B cell (primary cell): ENCODE results near the gene ERVK3-1. TPM values are rescaled to one million over a fixed set of nuclear protein-coding genes. Genes with fewer than 3 reads are reported as not detected.
A peak's percentile ranks its signal among the peaks of the same experiment; 100 is the strongest.

Experiments used
- ATAC-seq: fragments of 200-7000 bp; cut with Tn5 transposase; one replicate; pipeline ENCODE4 v1.10.0; 2021; ENCODE audit warnings: low read depth, mild to moderate bottlenecking, moderate number of reproducible peaks, moderate library complexity
- CTCF ChIA-PET: fragments of 350-600 bp; sonication (Branson Sonifier 250); formaldehyde crosslinking; loops from one replicate; lab custom pipeline; 2021; ENCODE audit warnings: antibody characterized with exemption, inconsistent platforms; lab: Charles Lee
- POLR2A ChIA-PET: fragments of 350-600 bp; sonication (Branson Sonifier 250); formaldehyde crosslinking; loops from one replicate; lab custom pipeline; 2021; ENCODE audit warnings: antibody characterized with exemption; lab: Charles Lee
- DNase-seq: peaks from one replicate; pipeline ENCODE4 v3.0.0; 2013
- H2AFZ ChIP-seq: 2 replicates; pipeline ENCODE4 v1.6.1; 2012; ENCODE audit warnings: mild to moderate bottlenecking, low read depth, low read length; ENCODE audit not compliant: insufficient read depth, poor library complexity, severe bottlenecking
- H3K27ac ChIP-seq, 2 donors: 1 replicate in 1 of 2; 2 replicates in 1 of 2; pipeline ENCODE4 v1.5.1; 2012 to 2013; ENCODE audit warnings: low read length in 2 of 2, mild to moderate bottlenecking in 2 of 2, moderate library complexity in 1 of 2
- H3K27me3 ChIP-seq, 4 experiments: fragments of 200-600 bp in 1 of 4; sonication (generic) in 1 of 4; replicated peaks in 1 of 4; 1 replicate in 2 of 4; 2 replicates in 2 of 4; pipeline versions ENCODE4 v1.6.1 to v1.7.0; 2013 to 2016; ENCODE audit warnings: low read length in 3 of 4, mild to moderate bottlenecking in 2 of 4, mixed read lengths in 1 of 4, moderate library complexity in 1 of 4; ENCODE audit not compliant: insufficient read depth in 4 of 4, control insufficient read depth in 3 of 4; ENCODE audit errors: control extremely low read depth in 1 of 4
- H3K36me3 ChIP-seq, 2 experiments: replicated peaks in 1 of 2; 1 replicate in 1 of 2; 2 replicates in 1 of 2; pipeline versions ENCODE4 v1.6.1 to v1.7.1; 2013; ENCODE audit warnings: low read length in 1 of 2; ENCODE audit not compliant: insufficient read depth in 2 of 2, control insufficient read depth in 1 of 2; ENCODE audit errors: control extremely low read depth in 1 of 2, extremely low read depth in 1 of 2
- H3K4me1 ChIP-seq, 2 donors: fragments of 200-600 bp in 1 of 2; sonication (generic) in 1 of 2; 1 replicate in 1 of 2; 2 replicates in 1 of 2; pipeline versions ENCODE4 v1.5.1 to v1.6.1; 2013 to 2017; ENCODE audit warnings: low read length in 2 of 2; ENCODE audit not compliant: control insufficient read depth in 2 of 2, insufficient read depth in 2 of 2
- H3K4me2 ChIP-seq: replicated peaks from 2 replicates; pipeline ENCODE3; 2012; ENCODE audit warnings: mild to moderate bottlenecking, low read depth, low read length; ENCODE audit not compliant: poor library complexity, severe bottlenecking
- H3K4me3 ChIP-seq, 5 experiments: fragments of 200-600 bp in 1 of 5; sonication (generic) in 1 of 5; 1 replicate in 3 of 5; 2 replicates in 2 of 5; pipeline versions ENCODE4 v1.5.1 to v1.7.0; 2011 to 2016; ENCODE audit warnings: low read length in 4 of 5, mild to moderate bottlenecking in 4 of 5, low read depth in 2 of 5, control low read depth in 1 of 5, moderate library complexity in 1 of 5; ENCODE audit not compliant: insufficient read depth in 1 of 5; ENCODE audit errors: control extremely low read depth in 1 of 5, extremely low read depth in 1 of 5
- H3K79me2 ChIP-seq: fragments of 200-600 bp; sonication (generic); one replicate; pipeline ENCODE4 v1.6.0; 2016; ENCODE audit warnings: low read length; ENCODE audit not compliant: control insufficient read depth, insufficient read depth
- H3K9ac ChIP-seq: fragments of 200-600 bp; sonication (generic); 2 replicates; pipeline ENCODE4 v1.6.1; 2017; ENCODE audit warnings: mild to moderate bottlenecking, low read length, moderate library complexity
- H3K9me3 ChIP-seq, 3 donors: one replicate each; pipeline versions ENCODE4 v1.6.1 to v1.7.1; 2013; ENCODE audit warnings: low read length in 2 of 3; ENCODE audit not compliant: control insufficient read depth in 2 of 3, insufficient read depth in 1 of 3; ENCODE audit errors: control extremely low read depth in 1 of 3
- H4K20me1 ChIP-seq: 2 replicates; pipeline ENCODE4 v1.6.0; 2012; ENCODE audit warnings: mild to moderate bottlenecking, low read length; ENCODE audit not compliant: insufficient read depth, control insufficient read depth, poor library complexity, severe bottlenecking
- H3K27ac Mint-ChIP-seq: one replicate; pipeline ENCODE4 v1.8.0; 2021; ENCODE audit warnings: mixed read lengths
- H3K27me3 Mint-ChIP-seq: one replicate; pipeline ENCODE4 v1.8.0; 2021; ENCODE audit warnings: mixed read lengths
- H3K4me1 Mint-ChIP-seq: one replicate; pipeline ENCODE4 v1.8.0; 2021; ENCODE audit warnings: mixed read lengths
- H3K4me3 Mint-ChIP-seq: one replicate; pipeline ENCODE4 v1.8.0; 2021; ENCODE audit warnings: mixed read lengths
- H3K9me3 Mint-ChIP-seq: one replicate; pipeline ENCODE4 v1.8.0; 2022; ENCODE audit warnings: mixed read lengths; ENCODE audit not compliant: insufficient read depth
- CTCF ChIP-seq: fragments of 200-600 bp; IDR thresholded peaks from one replicate; pipeline ENCODE4 v1.8.0; 2022; ENCODE audit warnings: antibody characterized with exemption, mild to moderate bottlenecking
- EZH2 ChIP-seq: IDR thresholded peaks from 2 replicates; pipeline ENCODE4 v1.6.1; 2012; ENCODE audit warnings: borderline replicate concordance, low read depth, mild to moderate bottlenecking, moderate library complexity, low read length; ENCODE audit not compliant: insufficient read depth, poor library complexity, severe bottlenecking
- whole genome bisulfite sequencing: methylation state at CpG from one replicate; pipeline ENCODE4 v1.1.5; 2013; ENCODE audit warnings: missing lambda C conversion rate; ENCODE audit not compliant: insufficient coverage; 5-methylcytosine and 5-hydroxymethylcytosine counted together
- intact Hi-C: fragments of 100-400 bp; cut with micrococcal nuclease; formaldehyde crosslinking; loops from one replicate; pipeline ENCODE4 v1.10.0; 2022
- polyA plus RNA-seq: library from polyadenylated mRNA; depleted of rRNA; stranded (reverse); fragments of >200 nt; gene quantifications from 2 replicates; pipeline ENCODE4 v1.2.3, GENCODE V29; 2012
- total RNA-seq, 2 donors: library from RNA; stranded (reverse); fragments of 120-200 nt in 1 of 2; gene quantifications; 1 replicate in 1 of 2; 2 replicates in 1 of 2; pipeline versions ENCODE4 v1.2.3 to v1.2.4, GENCODE V29; 2013 to 2022

Gene ERVK3-1
- total and polyA plus RNA-seq, 2 donors (not counting 1 experiment from before 2014, with no cell fraction given): 79.0 to 80.7 TPM

- H3K4me3 Mint-ChIP-seq: no peak overlapping the region
- Histone ChIP-seq H3K4me3 (peak overlapping the region in 1 of 5 experiments; percentile 6), H3K9ac (peak overlapping the region; percentile 26), H4K20me1 (no peaks in the 10 kb centered on the region), H3K36me3 (peaks cover 6 to 36% of the 10 kb centered on the region in 2 experiments), H2AFZ (no peak overlapping the region), H3K27ac (no peak overlapping the region), H3K27me3 (no peaks in the 10 kb centered on the region), H3K4me2 (no peak overlapping the region), H3K4me1 (no peaks in the 10 kb centered on the region), H3K9me3 (peaks cover 14 to 98% (median 93%) of the 10 kb centered on the region in 3 donors), H3K79me2 (no peaks in the 10 kb centered on the region)
- H3K27ac Mint-ChIP-seq: no peak overlapping the region
- POLR2A ChIA-PET: no interaction called here
- 98% methylated on average over 5 of the region's 7 CpGs for WGBS
- ATAC-seq: no peak
- no peaks in the 10 kb centered on the region for H3K27me3 Mint-ChIP-seq
- peaks cover 9% of the 10 kb centered on the region for H3K9me3 Mint-ChIP-seq
- H3K4me1 Mint-ChIP-seq: no peaks in the 10 kb centered on the region
- intact Hi-C loops: no loop called here
- TF ChIP-seq EZH2 (no peak), CTCF (no peak)
- CTCF ChIA-PET: no interaction called here
- DNase-seq: no peak
Observed at GRCh38 chr19:58262922-58263296, 42.3 kb upstream of the ERVK3-1 start.

- no peak for ATAC-seq
- Histone ChIP-seq H3K36me3 (peaks cover 6 to 28% of the 10 kb centered on the region in 2 experiments), H3K9me3 (peaks cover 20 to 98% (median 88%) of the 10 kb centered on the region in 3 donors), H3K4me2 (no peak overlapping the region), H3K4me1 (no peaks in the 10 kb centered on the region), H3K27ac (no peak overlapping the region), H3K79me2 (no peaks in the 10 kb centered on the region), H4K20me1 (no peaks in the 10 kb centered on the region), H3K27me3 (no peaks in the 10 kb centered on the region), H3K4me3 (no peak overlapping the region), H3K9ac (no peak overlapping the region), H2AFZ (no peak overlapping the region)
- no peaks in the 10 kb centered on the region for H3K27me3 Mint-ChIP-seq
- no peak overlapping the region for H3K4me3 Mint-ChIP-seq
- DNase-seq: no peak
- no peak overlapping the region for H3K27ac Mint-ChIP-seq
- ChIA-PET POLR2A (interaction anchor here (0.6 kb wide), 1 partner anchor 22 kb away, joined by 6 read pairs; no protein-coding TSS in a partner anchor), CTCF (no interaction called here)
- H3K9me3 Mint-ChIP-seq: peaks cover 5% of the 10 kb centered on the region
- no peaks in the 10 kb centered on the region for H3K4me1 Mint-ChIP-seq
- TF ChIP-seq CTCF (no peak), EZH2 (no peak)
- intact Hi-C loops: no loop called here
- WGBS: 100% methylated on average over 3 of the region's 3 CpGs
Observed at GRCh38 chr19:58265100-58265499, 40.1 kb upstream of the ERVK3-1 start.
